HepG2 (cell line): ENCODE data around the gene PSKH1. TPM values are rescaled to one million over a fixed set of nuclear protein-coding genes. Genes with fewer than 3 reads are reported as not detected.
A peak's percentile ranks its signal among the peaks of the same experiment; 100 is the strongest.

Experiments used
- ATAC-seq: fragments of 200-7000 bp; cut with Tn5 transposase; 3 replicates; pipeline ENCODE4 v1.9.1; 2020; ENCODE audit warnings: mild to moderate bottlenecking, moderate library complexity
- BruUV-seq: library from RNA; stranded (reverse); fragments of 400-500 nt; replicated peaks from 2 replicates; lab custom pipeline; 2021; lab: Mats Ljungman, UMichigan
- CTCF ChIA-PET: fragments of 300-600 bp; formaldehyde crosslinking; extraction: SDS; loops from one replicate; lab custom pipeline; 2021; ENCODE audit warnings: low total read pairs, inconsistent platforms, low intra/inter-chr PET ratio; lab: Yijun Ruan, JAX
- POLR2A ChIA-PET: fragments of 350-600 bp; sonication (Branson Sonifier 250); formaldehyde crosslinking; loops from one replicate; lab custom pipeline; 2020; ENCODE audit warnings: antibody characterized with exemption, inconsistent platforms; lab: Yijun Ruan, JAX
- DNase-seq: peaks from one replicate; pipeline ENCODE4 v3.0.0-alpha.2; 2015; ENCODE audit warnings: low spot score
- FAIRE-seq: peaks from 3 replicates; lab custom pipeline; 2011; peaks lifted over from hg19 to GRCh38; lab: Jason Lieb, UNC
- H2AFZ ChIP-seq: one replicate; pipeline ENCODE4 v1.6.1; 2011; ENCODE audit warnings: low read length, inconsistent platforms
- H3K27ac ChIP-seq: fragments of 300-600 bp; 3 replicates; pipeline ENCODE4 v1.8.0; 2011; ENCODE audit warnings: mixed run types, mild to moderate bottlenecking, mixed read lengths, low read length, inconsistent platforms; ENCODE audit not compliant: insufficient read depth; ENCODE audit errors: extremely low read length
- H3K27me3 ChIP-seq, 2 experiments: fragments of 200-600 bp in 1 of 2; 2 replicates in 1 of 2; 3 replicates in 1 of 2; pipeline versions ENCODE4 v1.6.0 to v1.8.0; 2011; ENCODE audit warnings: low read length in 2 of 2, mild to moderate bottlenecking in 2 of 2, moderate library complexity in 2 of 2, inconsistent platforms in 1 of 2; ENCODE audit not compliant: insufficient read depth in 2 of 2, control insufficient read depth in 1 of 2
- H3K36me3 ChIP-seq, 2 experiments: fragments of 200-600 bp in 1 of 2; replicated peaks in 1 of 2; 2 replicates in 1 of 2; 3 replicates in 1 of 2; pipeline versions ENCODE4 v1.5.1 to v1.8.0; 2011; ENCODE audit warnings: low read length in 2 of 2, inconsistent platforms in 1 of 2; ENCODE audit not compliant: insufficient read depth in 2 of 2, control insufficient read depth in 1 of 2
- H3K4me1 ChIP-seq: 2 replicates; pipeline ENCODE4 v1.5.1; 2012; ENCODE audit warnings: low read length, inconsistent platforms; ENCODE audit not compliant: insufficient read depth
- H3K4me2 ChIP-seq: 2 replicates; pipeline ENCODE4 v1.6.0; 2011; ENCODE audit warnings: low read depth, low read length, inconsistent platforms
- H3K4me3 ChIP-seq, 3 experiments: fragments of 200-600 bp in 1 of 3; sonication (generic), shearing (Covaris generic) in 1 of 3; replicated peaks in 1 of 3; 2 replicates each; pipeline ENCODE4 v1.5.1; 2011 to 2016; ENCODE audit warnings: low read length in 3 of 3, inconsistent platforms in 2 of 3, low read depth in 2 of 3, mild to moderate bottlenecking in 2 of 3, control low read depth in 1 of 3, mixed read lengths in 1 of 3; ENCODE audit not compliant: insufficient read depth in 1 of 3
- H3K79me2 ChIP-seq: one replicate; pipeline ENCODE4 v1.6.1; 2011; ENCODE audit warnings: low read length, inconsistent platforms; ENCODE audit not compliant: insufficient read depth
- H3K9ac ChIP-seq: 2 replicates; pipeline ENCODE4 v1.6.0; 2011; ENCODE audit warnings: mild to moderate bottlenecking, low read depth, low read length, inconsistent platforms; ENCODE audit not compliant: insufficient read depth
- H3K9me3 ChIP-seq: 2 replicates; pipeline ENCODE4 v1.5.1; 2012; ENCODE audit warnings: mild to moderate bottlenecking, low read length
- H4K20me1 ChIP-seq: 2 replicates; pipeline ENCODE4 v1.6.0; 2011; ENCODE audit warnings: inconsistent platforms, mild to moderate bottlenecking, low read length, moderate library complexity; ENCODE audit not compliant: insufficient read depth
- AHR ChIP-seq: IDR thresholded peaks from 2 replicates; pipeline ENCODE4 v1.6.1; 2018; ENCODE audit warnings: missing genetic modification reagents, missing compliant biosample characterization
- ETV6 ChIP-seq: sonication (generic); formaldehyde crosslinking; conservative IDR thresholded peaks from 2 replicates; pipeline ENCODE4 v1.4.0; 2020; ENCODE audit warnings: missing genetic modification reagents
- NFYC ChIP-seq: IDR thresholded peaks from 2 replicates; pipeline ENCODE4 v1.6.1; 2016; ENCODE audit warnings: missing genetic modification reagents, missing compliant biosample characterization
- RFXAP ChIP-seq: sonication (generic); formaldehyde crosslinking; IDR thresholded peaks from 2 replicates; pipeline ENCODE4 v1.4.0; 2020; ENCODE audit warnings: missing genetic modification reagents, borderline replicate concordance
- RNF2 ChIP-seq: fragments of 450-650 bp; conservative IDR thresholded peaks from 2 replicates; pipeline ENCODE4 v1.6.1; 2016; ENCODE audit warnings: low read depth
- SIX1 ChIP-seq: sonication (generic); formaldehyde crosslinking; IDR thresholded peaks from 2 replicates; pipeline ENCODE4 v1.4.0; 2020; ENCODE audit warnings: missing genetic modification reagents, borderline replicate concordance
- SIX4 ChIP-seq: sonication (generic); formaldehyde crosslinking; IDR thresholded peaks from 2 replicates; pipeline ENCODE4 v1.4.0; 2020; ENCODE audit warnings: missing genetic modification reagents
- SP2 ChIP-seq: sonication (generic); formaldehyde crosslinking; IDR thresholded peaks from 2 replicates; pipeline ENCODE4 v1.5.1; 2020; ENCODE audit warnings: mild to moderate bottlenecking, missing genetic modification reagents
- STAG1 ChIP-seq: sonication (generic); formaldehyde crosslinking; IDR thresholded peaks from 2 replicates; pipeline ENCODE4 v1.4.0; 2020; ENCODE audit warnings: missing genetic modification reagents
- ZFP90 ChIP-seq: sonication (generic); formaldehyde crosslinking; IDR thresholded peaks from 2 replicates; pipeline ENCODE4 v1.8.0; 2022; ENCODE audit warnings: missing genetic modification reagents, mild to moderate bottlenecking, inconsistent platforms, borderline replicate concordance
- ZNF329 ChIP-seq: sonication (generic); formaldehyde crosslinking; IDR thresholded peaks from 2 replicates; pipeline ENCODE4 v1.9.0; 2021; ENCODE audit warnings: low read depth, mild to moderate bottlenecking, missing genetic modification reagents
- ZNF616 ChIP-seq: sonication (generic); formaldehyde crosslinking; IDR thresholded peaks from 2 replicates; pipeline ENCODE4 v1.5.0; 2020; ENCODE audit warnings: low read depth, mild to moderate bottlenecking, missing genetic modification reagents
- ZNF619 ChIP-seq: sonication (generic); formaldehyde crosslinking; IDR thresholded peaks from 2 replicates; pipeline ENCODE4 v1.4.0; 2020; ENCODE audit warnings: mild to moderate bottlenecking, missing genetic modification reagents
- ZNF790 ChIP-seq: sonication (generic); formaldehyde crosslinking; IDR thresholded peaks from 2 replicates; pipeline ENCODE4 v1.8.0; 2022; ENCODE audit warnings: missing genetic modification reagents, mild to moderate bottlenecking, borderline replicate concordance
- WGBS: methylation state at CpG from one replicate; pipeline ENCODE4 v1.1.6; 2017; ENCODE audit warnings: low lambda C conversion rate; 5-methylcytosine and 5-hydroxymethylcytosine counted together
- in situ Hi-C: cut with HindIII; loops from 2 replicates; pipeline ENCODE4 v1.10.0; 2017; ENCODE audit warnings: low pct_unique_long_range_greater_than_20kb; ENCODE audit not compliant: extremely low pct_ligation_motif_present
- intact Hi-C: fragments of 100-400 bp; cut with micrococcal nuclease; formaldehyde crosslinking; loops from one replicate; pipeline ENCODE4 v1.10.0; 2022; ENCODE audit not compliant: unreplicated experiment
- polyA plus RNA-seq, 8 experiments: library from polyadenylated mRNA; depleted of rRNA in 3 of 8; stranded (reverse) in 7 of 8; unstranded in 1 of 8; fragments of >200 nt; fragmentation: Illumina TruSeq in 4 of 8; extraction: Trizol in 4 of 8; gene quantifications; 2 replicates each; pipeline versions ENCODE4 v1.2.1 to v1.2.3, GENCODE V29; 2011 to 2016; ENCODE audit warnings: low read depth in 4 of 8, missing spikeins in 1 of 8, mixed read lengths in 1 of 8; ENCODE audit not compliant: insufficient read depth in 1 of 8
- total RNA-seq, 5 experiments: library from RNA; depleted of rRNA; stranded (reverse); fragments of >200 nt; fragmentation: Illumina TruSeq; extraction: Trizol; gene quantifications; 2 replicates each; pipeline ENCODE4 v1.2.3, GENCODE V29; 2016; ENCODE audit warnings: low read depth in 1 of 5
- TF ChIP-seq, protein P1 (sequence below): sonication (generic); formaldehyde crosslinking; IDR thresholded peaks from 2 replicates; pipeline ENCODE4 v1.5.0; 2020; ENCODE audit warnings: mild to moderate bottlenecking, missing genetic modification reagents
- TF ChIP-seq, protein P2 (sequence below): sonication (generic); formaldehyde crosslinking; IDR thresholded peaks from 2 replicates; pipeline ENCODE4 v1.5.0; 2020; ENCODE audit warnings: missing genetic modification reagents, mild to moderate bottlenecking, borderline replicate concordance

PSKH1 gene
- total and polyA plus RNA-seq, 2 of the 13 experiments (the other 11 are each of a cell fraction or from before 2014, with no cell fraction given): 8.4 to 19.1 TPM

DNA sequence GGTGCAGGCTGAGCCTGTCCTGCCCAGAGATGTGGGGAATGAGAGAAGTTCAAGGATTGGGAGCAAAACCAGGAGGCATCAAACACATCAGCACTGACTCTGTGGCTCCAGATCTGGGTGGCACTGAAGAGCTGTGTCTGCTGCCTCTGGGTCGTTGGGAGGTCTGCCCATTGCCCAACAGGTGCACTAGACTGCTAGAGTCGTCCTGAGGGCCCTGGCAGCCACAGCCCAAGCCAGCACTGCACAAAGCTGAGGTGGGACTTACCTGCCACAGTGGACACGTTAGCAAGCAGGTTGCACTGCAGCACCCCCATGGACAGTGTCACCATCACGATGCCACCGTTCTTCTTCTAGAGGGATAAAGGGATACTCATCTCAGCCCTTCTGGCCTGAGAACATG is 84.0 kb downstream of the PSKH1 start:
- H3K4me1 ChIP-seq: peaks cover 46% of the 10 kb centered on the region
- H3K4me3 ChIP-seq: no peak overlapping the region
- no peaks in the 10 kb centered on the region for H4K20me1 ChIP-seq
- H3K36me3 ChIP-seq: no peaks in the 10 kb centered on the region
- no peak for FAIRE-seq
- ChIA-PET CTCF (no interaction called here), POLR2A (interaction anchor here (1.0 to 2.3 kb wide), 2 partner anchors 11 kb away, joined by 3 to 9 read pairs; no protein-coding TSS in a partner anchor)
- in situ Hi-C loops: no loop called here
- no peak overlapping the region for H3K9ac ChIP-seq
- no peak for DNase-seq
- H3K27me3 ChIP-seq: peaks cover 5 to 40% of the 10 kb centered on the region in 2 experiments; a peak in 4 of 5 replicates
- no TSS peak for BruUV-seq
- ATAC-seq: peak; percentile 18
- no peak overlapping the region for H3K4me2 ChIP-seq
- no peak overlapping the region for H3K27ac ChIP-seq
- intact Hi-C loops: no loop called here
- H3K79me2 ChIP-seq: no peaks in the 10 kb centered on the region
- 20% methylated on average over 2 of the region's 5 CpGs for WGBS
- no peaks in the 10 kb centered on the region for H3K9me3 ChIP-seq
- no peak overlapping the region for H2AFZ ChIP-seq
- no peak for TF ChIP-seq SP2 (CRISPR knock-in tag)
- no peak for TF ChIP-seq AHR (CRISPR knock-in tag)
- TF ChIP-seq ZFP90 (CRISPR knock-in tag): no peak
- no peak for TF ChIP-seq STAG1 (CRISPR knock-in tag)
- TF ChIP-seq ZNF619: no peak
- no peak for TF ChIP-seq SIX1 (CRISPR knock-in tag)
- TF ChIP-seq NFYC: no peak
- TF ChIP-seq ZNF616 (CRISPR knock-in tag): no peak
- TF ChIP-seq, protein P1, sequence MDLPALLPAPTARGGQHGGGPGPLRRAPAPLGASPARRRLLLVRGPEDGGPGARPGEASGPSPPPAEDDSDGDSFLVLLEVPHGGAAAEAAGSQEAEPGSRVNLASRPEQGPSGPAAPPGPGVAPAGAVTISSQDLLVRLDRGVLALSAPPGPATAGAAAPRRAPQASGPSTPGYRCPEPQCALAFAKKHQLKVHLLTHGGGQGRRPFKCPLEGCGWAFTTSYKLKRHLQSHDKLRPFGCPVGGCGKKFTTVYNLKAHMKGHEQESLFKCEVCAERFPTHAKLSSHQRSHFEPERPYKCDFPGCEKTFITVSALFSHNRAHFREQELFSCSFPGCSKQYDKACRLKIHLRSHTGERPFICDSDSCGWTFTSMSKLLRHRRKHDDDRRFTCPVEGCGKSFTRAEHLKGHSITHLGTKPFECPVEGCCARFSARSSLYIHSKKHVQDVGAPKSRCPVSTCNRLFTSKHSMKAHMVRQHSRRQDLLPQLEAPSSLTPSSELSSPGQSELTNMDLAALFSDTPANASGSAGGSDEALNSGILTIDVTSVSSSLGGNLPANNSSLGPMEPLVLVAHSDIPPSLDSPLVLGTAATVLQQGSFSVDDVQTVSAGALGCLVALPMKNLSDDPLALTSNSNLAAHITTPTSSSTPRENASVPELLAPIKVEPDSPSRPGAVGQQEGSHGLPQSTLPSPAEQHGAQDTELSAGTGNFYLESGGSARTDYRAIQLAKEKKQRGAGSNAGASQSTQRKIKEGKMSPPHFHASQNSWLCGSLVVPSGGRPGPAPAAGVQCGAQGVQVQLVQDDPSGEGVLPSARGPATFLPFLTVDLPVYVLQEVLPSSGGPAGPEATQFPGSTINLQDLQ (CRISPR knock-in tag): no peak
- TF ChIP-seq RFXAP (CRISPR knock-in tag): no peak
- no peak for TF ChIP-seq ETV6 (CRISPR knock-in tag)
- TF ChIP-seq RNF2: no peak
- no peak for TF ChIP-seq SIX4 (CRISPR knock-in tag)
- TF ChIP-seq, protein P2, sequence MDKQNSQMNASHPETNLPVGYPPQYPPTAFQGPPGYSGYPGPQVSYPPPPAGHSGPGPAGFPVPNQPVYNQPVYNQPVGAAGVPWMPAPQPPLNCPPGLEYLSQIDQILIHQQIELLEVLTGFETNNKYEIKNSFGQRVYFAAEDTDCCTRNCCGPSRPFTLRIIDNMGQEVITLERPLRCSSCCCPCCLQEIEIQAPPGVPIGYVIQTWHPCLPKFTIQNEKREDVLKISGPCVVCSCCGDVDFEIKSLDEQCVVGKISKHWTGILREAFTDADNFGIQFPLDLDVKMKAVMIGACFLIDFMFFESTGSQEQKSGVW (CRISPR knock-in tag): no peak
- TF ChIP-seq ZNF329 (CRISPR knock-in tag): no peak
- TF ChIP-seq ZNF790 (CRISPR knock-in tag): no peak
